ENCODE measurements around the gene ZNF148. TPM values are rescaled to one million over a fixed set of nuclear protein-coding genes. Genes with fewer than 3 reads are reported as not detected.
"Not testable (repeated sequence)": the region's sequence is repeated elsewhere in the genome, so short reads cannot be mapped to it uniquely, and the experiment has no call there.

The ZNF148 gene
- total RNA-seq, 1 donor from 2014 or later, result 25.9 TPM

GRCh38 chr3:125374501-125374995 is 577 bp downstream of the ZNF148 start:
- no peak for DNase-seq

- no peak for DNase-seq
Observed at GRCh38 chr3:125367403-125368230, 7.5 kb downstream of the ZNF148 start.

- no peak for DNase-seq
Observed at GRCh38 chr3:125366132-125366531, 9.0 kb downstream of the ZNF148 start.

GRCh38 chr3:125359700-125360099 is 15.4 kb downstream of the ZNF148 start:
- DNase-seq, result no peak

GRCh38 chr3:125358923-125359322 is 16.2 kb downstream of the ZNF148 start:
- no peak for DNase-seq

- DNase-seq, result no peak
Observed at GRCh38 chr3:125357837-125358236, 17.3 kb downstream of the ZNF148 start.

- DNase-seq, result no peak
Observed at GRCh38 chr3:125357032-125357658, 18.0 kb downstream of the ZNF148 start.

GRCh38 chr3:125356140-125357026 is 18.7 kb downstream of the ZNF148 start:
- no peak for DNase-seq

- DNase-seq, result no peak
Observed at GRCh38 chr3:125353659-125354058, 21.5 kb downstream of the ZNF148 start.

- DNase-seq, result no peak
Observed at GRCh38 chr3:125353128-125353527, 22.0 kb downstream of the ZNF148 start.

- DNase-seq, result no peak
Observed at GRCh38 chr3:125351814-125352456, 23.2 kb downstream of the ZNF148 start.

- DNase-seq, result no peak
Observed at GRCh38 chr3:125351152-125351551, 24.0 kb downstream of the ZNF148 start.

- no peak for DNase-seq
Observed at GRCh38 chr3:125350597-125350996, 24.5 kb downstream of the ZNF148 start.

- DNase-seq, result no peak
Observed at GRCh38 chr3:125349556-125350165, 25.5 kb downstream of the ZNF148 start.

GRCh38 chr3:125349055-125349454 is 26.1 kb downstream of the ZNF148 start:
- DNase-seq, result no peak

- not testable (repeated sequence) for DNase-seq
Observed at GRCh38 chr3:125343367-125343766, 31.8 kb downstream of the ZNF148 start.

- DNase-seq, result no peak
Observed at GRCh38 chr3:125340121-125340520, 35.0 kb downstream of the ZNF148 start.

- no peak for DNase-seq
Observed at GRCh38 chr3:125337506-125337905, 37.6 kb downstream of the ZNF148 start.

GRCh38 chr3:125334675-125335560 is 40.2 kb downstream of the ZNF148 start:
- no peak for DNase-seq

GRCh38 chr3:125332504-125332903 is 42.6 kb downstream of the ZNF148 start:
- DNase-seq, result no peak

GRCh38 chr3:125331243-125331642 is 43.9 kb downstream of the ZNF148 start:
- DNase-seq, result no peak

All from skin of body (tissue), 2 donors.